Loucy (cell line): ENCODE measurements around the gene CLCN5.

Experiments used
- CTCF ChIP-seq: fragments of 200-600 bp; sonication (generic); conservative IDR thresholded peaks from 2 replicates; pipeline ENCODE4 v1.5.1; 2014; ENCODE audit warnings: mild to moderate bottlenecking, antibody characterized with exemption, low read length
- EZH2phosphoT487 ChIP-seq: fragments of 200-600 bp; IDR thresholded peaks from 2 replicates; pipeline ENCODE4 v1.6.1; 2018; ENCODE audit warnings: antibody characterized with exemption, mild to moderate bottlenecking, moderate library complexity, borderline replicate concordance

- TF ChIP-seq CTCF, result no peak
- no peak for TF ChIP-seq EZH2phosphoT487
Observed at GRCh38 chrX:49949961-49950360, 27.6 kb downstream of the CLCN5 start.
